Fibroblast of the conjunctiva (primary cell): ENCODE measurements around the gene GRPEL1.
"Not testable (repeated sequence)": the region's sequence is repeated elsewhere in the genome, so short reads cannot be mapped to it uniquely, and the experiment has no call there.

Experiments used
- DNase-seq: peaks from one replicate; pipeline ENCODE4 v3.0.0-alpha.2; 2010; ENCODE audit warnings: low read depth

The GRPEL1 gene

DNA sequence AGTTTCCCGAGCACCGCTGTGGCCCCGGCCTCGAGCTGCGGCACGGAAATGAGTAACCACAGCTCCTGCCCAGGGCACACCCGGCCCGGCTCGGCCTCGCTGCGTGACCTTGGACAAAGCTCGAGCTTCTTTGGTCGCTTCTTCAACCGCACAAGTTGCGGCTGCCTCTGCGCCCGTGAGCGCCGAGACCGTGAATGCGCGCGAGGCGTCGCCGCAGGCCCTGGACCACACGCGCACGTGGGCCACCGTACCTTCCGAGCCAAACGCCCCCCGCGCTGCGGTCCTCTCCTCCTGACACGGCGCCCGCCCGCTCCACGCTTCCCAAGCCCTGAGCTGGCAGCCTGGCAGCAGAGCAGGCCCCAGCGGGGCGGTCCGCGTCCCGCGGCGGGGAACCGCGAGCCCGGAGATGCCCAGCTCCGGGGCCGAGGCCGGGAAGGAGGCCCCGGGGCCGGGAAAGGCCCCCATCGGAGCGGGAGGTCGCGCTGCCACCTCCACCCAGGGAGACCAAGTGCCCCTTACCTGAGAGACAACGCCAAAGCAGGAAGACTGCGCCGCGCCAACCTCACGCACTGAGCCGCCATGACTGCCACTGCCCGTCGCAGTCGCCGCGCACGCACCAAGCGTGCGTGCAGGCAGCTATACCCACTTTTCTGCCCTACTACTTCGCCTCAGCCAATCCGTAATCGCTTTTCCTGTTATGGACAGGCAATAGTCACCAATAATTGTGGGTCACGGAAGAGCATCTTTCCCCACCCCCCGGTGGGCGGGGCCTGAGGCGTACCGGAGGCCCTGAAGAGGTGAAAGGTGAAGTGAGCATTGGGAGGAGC, at the start of gene GRPEL1:
GRPEL1 (minus strand) TSS at position 613 of the 827 bp plus-strand sequence; CDS start at position 581, 32 bp downstream.
- peak; percentile 99 for DNase-seq

- no peak for DNase-seq
These were observed 48.8 kb upstream of the GRPEL1 start for GRCh38 chr4:7116705-7117104.

- no peak for DNase-seq
These were observed 47.9 kb upstream of the GRPEL1 start for GRCh38 chr4:7115557-7116340.

GRCh38 chr4:7112656-7113055, 44.8 kb upstream of the GRPEL1 start:
- no peak for DNase-seq

GRCh38 chr4:7111441-7111840, 43.6 kb upstream of the GRPEL1 start:
- no peak for DNase-seq

- no peak for DNase-seq
These were observed 42.7 kb upstream of the GRPEL1 start for GRCh38 chr4:7110546-7110945.

DNA sequence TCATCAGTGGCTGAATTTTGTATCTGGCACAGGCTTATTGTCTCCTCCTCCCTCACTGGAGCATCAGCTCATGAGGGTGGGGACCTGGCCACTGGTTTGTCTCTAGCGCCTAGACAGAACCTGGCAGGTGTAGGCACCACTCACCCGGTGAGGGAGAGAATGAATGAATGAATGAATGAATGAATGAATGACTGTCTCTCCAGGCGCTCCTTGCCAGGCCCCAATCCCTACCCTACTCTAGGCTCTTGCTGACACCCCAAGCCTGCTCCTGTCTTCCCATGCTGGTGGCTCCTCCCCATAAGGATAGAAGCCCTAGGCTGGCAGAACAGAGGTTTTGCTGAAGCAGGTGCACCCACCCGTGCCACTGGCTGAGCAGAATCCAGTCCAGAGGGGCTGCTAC, 41.3 kb upstream of the GRPEL1 start:
- no peak for DNase-seq

DNA sequence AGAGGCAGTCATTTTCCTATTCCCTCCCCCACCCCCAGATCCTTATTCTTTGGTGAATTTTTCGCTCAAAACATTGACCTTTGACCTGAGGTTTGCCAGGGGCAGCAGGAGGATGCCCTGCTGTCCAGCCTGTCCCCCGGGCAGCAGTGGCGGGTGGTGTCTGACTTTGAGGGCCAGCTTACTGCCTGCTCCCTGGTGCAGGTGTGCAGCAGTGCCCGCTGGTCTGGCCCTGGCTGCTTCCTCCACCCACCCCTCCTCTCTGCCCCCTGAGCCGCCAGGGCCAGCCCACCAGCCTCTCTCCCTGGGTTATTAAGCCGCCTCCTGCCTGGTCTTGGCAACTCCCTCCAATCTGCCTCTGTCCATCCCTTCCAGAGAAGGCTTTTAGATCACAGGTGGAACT, 40.8 kb upstream of the GRPEL1 start:
- DNase-seq: no peak

DNA sequence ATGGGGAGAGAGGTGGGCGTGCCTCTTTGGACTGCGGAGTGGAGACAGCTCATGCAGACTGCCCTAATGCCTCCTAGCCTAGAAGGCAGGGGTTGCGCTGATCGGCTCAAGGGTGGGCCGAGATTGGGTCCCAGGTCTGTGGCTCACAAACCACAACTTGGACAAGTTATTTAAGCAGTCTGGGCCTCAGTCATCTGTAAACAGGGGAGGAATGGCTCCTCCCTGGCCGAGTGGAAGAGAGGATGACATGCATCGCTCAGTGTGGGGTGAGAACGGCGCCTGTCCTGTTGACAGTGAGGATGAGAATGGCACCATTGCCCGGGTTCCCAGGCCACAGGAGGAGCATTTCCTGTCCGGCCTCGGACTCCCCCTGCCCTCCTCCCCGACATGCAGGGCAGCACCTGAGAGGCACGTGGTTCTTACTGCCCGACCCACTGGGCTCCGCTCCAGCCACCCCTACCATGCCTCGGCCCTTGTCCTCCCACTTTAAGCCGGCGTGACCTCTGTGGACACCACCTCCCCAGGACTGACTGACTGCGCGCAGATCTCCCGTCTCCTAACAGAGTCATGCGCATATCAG, 40.3 kb upstream of the GRPEL1 start:
- DNase-seq: no peak

GRCh38 chr4:7107166-7107905, 39.5 kb upstream of the GRPEL1 start:
- DNase-seq: no peak

DNA sequence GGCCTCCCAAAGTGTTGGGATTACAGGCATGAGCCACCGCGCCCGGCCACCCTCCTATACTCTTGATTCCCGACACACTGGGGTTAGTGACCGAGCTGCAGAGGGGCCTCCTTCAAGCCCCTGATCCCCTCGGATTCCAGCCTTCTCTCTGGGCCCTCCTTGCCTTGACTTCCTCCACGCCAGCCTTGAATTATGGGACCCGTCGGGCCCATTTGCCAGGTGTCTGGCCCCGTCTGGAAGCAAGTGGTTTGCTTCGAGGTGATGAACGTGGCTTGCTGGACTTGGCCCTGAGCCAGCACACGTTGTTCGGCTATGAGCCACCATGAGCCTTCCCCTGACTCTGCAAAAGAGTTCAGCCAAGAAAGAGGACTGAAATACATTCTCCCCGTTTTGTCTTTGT, 37.4 kb upstream of the GRPEL1 start:
- no peak for DNase-seq

DNA sequence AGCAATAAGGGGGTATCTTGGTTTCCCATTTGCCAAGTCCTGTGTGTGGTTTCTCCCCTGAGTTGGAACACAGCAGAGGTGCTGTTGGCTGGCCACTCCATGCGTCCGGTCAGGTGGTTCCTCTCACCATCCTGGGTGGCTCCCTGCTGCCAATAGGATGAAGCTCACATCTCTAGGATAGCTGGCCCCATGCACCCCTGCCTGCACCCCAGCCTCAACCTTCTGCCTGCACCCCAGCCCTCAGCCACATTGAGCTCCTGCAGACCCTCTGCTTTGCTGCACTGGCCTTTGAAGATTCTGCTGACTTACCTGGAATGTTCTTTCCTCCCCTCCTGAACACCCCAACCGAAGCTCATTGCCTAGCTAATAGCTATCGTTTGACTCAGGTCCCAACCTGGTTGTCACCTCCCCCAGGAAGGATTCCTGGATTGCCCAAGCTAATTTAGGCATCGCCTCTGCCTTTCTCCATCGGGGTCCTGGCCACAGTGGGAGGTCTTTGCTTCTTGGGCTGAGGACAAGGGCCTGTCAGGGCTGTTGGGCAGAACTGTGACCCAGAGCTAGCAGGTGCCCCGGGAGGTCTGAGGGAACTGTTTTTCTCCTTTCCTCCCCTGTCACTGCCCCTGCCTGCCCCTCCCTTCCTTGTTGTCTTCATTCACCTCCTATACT, 36.6 kb upstream of the GRPEL1 start:
- no peak for DNase-seq

- no peak for DNase-seq
These were observed 35.9 kb upstream of the GRPEL1 start for GRCh38 chr4:7103607-7104365.

GRCh38 chr4:7103031-7103606, 35.3 kb upstream of the GRPEL1 start:
- peak; percentile 54 for DNase-seq

DNA sequence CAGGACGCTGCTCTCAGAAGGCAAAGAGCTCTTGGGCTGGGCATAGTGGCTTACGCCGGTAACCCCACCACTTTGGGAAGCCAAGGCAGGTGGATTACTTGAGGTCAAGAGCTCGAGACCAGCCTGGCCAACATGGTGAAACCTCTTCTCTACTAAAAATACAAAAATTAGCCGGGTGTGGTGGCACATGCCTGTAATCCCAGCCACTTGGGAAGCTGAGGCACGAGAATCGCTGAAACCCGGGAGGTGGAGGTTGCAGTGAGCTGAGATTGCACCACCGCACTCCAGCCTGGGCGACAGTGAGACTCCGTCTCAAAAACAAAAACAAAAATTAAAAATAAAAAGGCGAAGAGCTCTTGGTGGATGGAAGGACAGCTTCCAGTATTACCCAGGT, 34.6 kb upstream of the GRPEL1 start:
- DNase-seq: not testable (repeated sequence)

- DNase-seq: peak; percentile 47
These were observed 34.0 kb upstream of the GRPEL1 start for GRCh38 chr4:7101692-7102515.

DNA sequence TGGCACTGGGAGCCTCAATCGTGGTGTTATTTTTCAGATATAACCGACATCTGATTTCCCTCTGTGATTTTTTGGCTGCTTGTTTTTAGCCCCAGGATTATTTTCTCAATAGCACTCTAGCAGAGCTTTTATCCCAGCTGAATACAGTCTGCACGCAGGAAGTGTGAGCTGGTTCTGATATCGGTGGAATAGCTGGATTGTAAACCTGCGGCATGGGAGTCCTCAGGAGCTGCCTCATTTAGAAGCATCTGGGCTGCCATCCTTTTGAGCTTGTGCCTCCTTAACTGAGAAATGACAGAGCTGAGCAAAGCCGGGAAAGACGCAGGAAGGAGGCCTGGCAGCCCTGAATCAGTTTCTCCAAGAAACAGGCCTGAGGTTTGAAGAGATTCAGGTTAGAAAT, 28.4 kb upstream of the GRPEL1 start:
- no peak for DNase-seq

GRCh38 chr4:7095611-7096155, 27.8 kb upstream of the GRPEL1 start:
- DNase-seq: no peak

DNA sequence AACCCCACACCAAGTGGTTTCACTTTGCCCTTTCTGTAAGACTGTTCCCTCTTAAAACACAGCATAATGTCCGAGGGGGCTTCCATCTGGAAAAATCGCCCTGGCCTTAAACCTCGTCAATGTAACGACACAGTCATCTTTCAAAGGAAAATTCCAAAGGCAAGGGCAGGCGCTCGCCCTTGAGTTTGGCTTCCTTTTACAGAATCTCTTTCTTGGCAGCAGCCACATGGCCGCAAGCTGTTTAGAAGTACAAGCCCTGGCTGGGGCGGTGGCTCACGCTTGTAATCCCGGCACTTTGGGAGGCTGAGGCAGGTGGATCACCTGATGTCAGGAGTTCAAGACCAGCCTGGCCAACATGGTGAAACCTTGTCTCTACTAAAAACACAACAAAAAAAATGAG, 27.1 kb upstream of the GRPEL1 start:
- DNase-seq: no peak
